GM18873 (cell line): Measurements from ENCODE around the gene SLC7A1.

ENCODE experiments used
- ATAC-seq: cut with Tn5 transposase; IDR thresholded peaks from one replicate; pipeline ENCODE4 v1.9.1; 2021; ENCODE audit warnings: mild to moderate bottlenecking, moderate library complexity, moderate number of reproducible peaks; ENCODE audit not compliant: unreplicated experiment, low FRiP score

SLC7A1 gene

GRCh38 chr13:29471551-29471950 is 123.9 kb downstream of the SLC7A1 start:
- ATAC-seq, result no peak

GRCh38 chr13:29465741-29466293 is 129.7 kb downstream of the SLC7A1 start:
- ATAC-seq, result no peak

- no peak for ATAC-seq
Measured at GRCh38 chr13:29464105-29464679, 131.3 kb downstream of the SLC7A1 start.

- no peak for ATAC-seq
Measured at GRCh38 chr13:29459813-29460355, 135.6 kb downstream of the SLC7A1 start.
